Nephron (organoid): Measurements from ENCODE around the gene ETFDH.
"Not testable (repeated sequence)": the region's sequence is repeated elsewhere in the genome, so short reads cannot be mapped to it uniquely, and the experiment has no call there.

Experiments used
- H3K27ac Mint-ChIP-seq, 3 experiments: 2 replicates each; pipeline ENCODE4 v1.8.0; 2020; ENCODE audit warnings: mixed read lengths in 3 of 3, mild to moderate bottlenecking in 2 of 3, moderate library complexity in 1 of 3
- H3K27me3 Mint-ChIP-seq: 2 replicates; pipeline ENCODE4 v1.8.0; 2021; ENCODE audit warnings: low read depth, mild to moderate bottlenecking, moderate library complexity, mixed read lengths
- H3K36me3 Mint-ChIP-seq: 2 replicates; pipeline ENCODE4 v1.8.0; 2020; ENCODE audit warnings: low read depth, mixed read lengths
- H3K4me1 Mint-ChIP-seq: 2 replicates; pipeline ENCODE4 v1.8.0; 2020; ENCODE audit warnings: mixed read lengths
- H3K4me3 Mint-ChIP-seq, 3 experiments: 2 replicates each; pipeline ENCODE4 v1.8.0; 2020; ENCODE audit warnings: mild to moderate bottlenecking in 3 of 3, mixed read lengths in 3 of 3, moderate library complexity in 2 of 3
- H3K9me3 Mint-ChIP-seq: 2 replicates; pipeline ENCODE4 v1.8.0; 2020; ENCODE audit warnings: mixed read lengths
- TF ChIP-seq, protein P1 (sequence below), 3 experiments: fragments of 200-600 bp; sonication (generic); IDR thresholded peaks; one replicate each; pipeline ENCODE4 v1.5.0; 2021; ENCODE audit warnings: antibody characterized with exemption in 3 of 3; ENCODE audit not compliant: unreplicated experiment in 3 of 3

Gene ETFDH

DNA sequence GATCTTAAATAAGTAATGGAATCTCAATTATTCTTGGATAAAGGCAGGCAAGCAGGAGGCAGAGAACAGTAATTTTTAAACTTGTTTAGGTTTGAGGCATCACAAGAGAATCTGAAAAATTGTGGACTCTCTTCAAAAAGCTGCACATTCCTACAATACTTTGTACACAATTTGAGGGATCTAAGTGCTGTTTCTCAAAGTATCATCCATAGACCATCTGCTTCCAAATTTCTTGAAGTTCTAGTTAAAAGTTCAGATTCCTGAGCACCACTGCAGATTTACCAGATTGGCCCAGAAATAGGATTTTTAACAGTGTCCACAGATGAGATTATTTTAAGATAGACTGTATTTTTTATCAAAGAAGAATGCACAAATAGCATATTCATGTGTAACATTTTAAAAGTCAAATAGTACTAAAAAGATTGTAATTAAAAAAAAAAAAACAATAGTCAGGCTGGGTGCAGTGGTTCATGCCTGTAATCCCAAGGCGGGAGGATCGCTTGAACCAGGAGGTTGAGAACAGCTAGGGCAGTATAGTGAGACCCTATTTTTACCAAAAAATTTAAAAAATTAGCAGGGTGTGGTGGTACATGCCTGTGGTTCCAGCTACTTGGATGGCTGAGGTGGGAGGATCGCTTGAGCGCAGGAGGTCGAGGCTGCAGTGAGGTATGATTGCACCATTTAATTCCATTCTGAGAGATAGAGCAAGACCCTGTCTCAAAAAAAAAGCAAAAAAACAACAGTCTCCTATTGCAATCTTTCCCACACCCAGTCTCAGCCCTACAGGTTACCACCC lies 82.5 kb downstream of the ETFDH start:
- Mint-ChIP-seq H3K4me3 (no peak overlapping the region), H3K27me3 (no peaks in the 10 kb centered on the region), H3K9me3 (peaks cover 23% of the 10 kb centered on the region), H3K36me3 (peaks cover 5% of the 10 kb centered on the region), H3K4me1 (no peaks in the 10 kb centered on the region), H3K27ac (no peak overlapping the region)
- TF ChIP-seq, protein P1, sequence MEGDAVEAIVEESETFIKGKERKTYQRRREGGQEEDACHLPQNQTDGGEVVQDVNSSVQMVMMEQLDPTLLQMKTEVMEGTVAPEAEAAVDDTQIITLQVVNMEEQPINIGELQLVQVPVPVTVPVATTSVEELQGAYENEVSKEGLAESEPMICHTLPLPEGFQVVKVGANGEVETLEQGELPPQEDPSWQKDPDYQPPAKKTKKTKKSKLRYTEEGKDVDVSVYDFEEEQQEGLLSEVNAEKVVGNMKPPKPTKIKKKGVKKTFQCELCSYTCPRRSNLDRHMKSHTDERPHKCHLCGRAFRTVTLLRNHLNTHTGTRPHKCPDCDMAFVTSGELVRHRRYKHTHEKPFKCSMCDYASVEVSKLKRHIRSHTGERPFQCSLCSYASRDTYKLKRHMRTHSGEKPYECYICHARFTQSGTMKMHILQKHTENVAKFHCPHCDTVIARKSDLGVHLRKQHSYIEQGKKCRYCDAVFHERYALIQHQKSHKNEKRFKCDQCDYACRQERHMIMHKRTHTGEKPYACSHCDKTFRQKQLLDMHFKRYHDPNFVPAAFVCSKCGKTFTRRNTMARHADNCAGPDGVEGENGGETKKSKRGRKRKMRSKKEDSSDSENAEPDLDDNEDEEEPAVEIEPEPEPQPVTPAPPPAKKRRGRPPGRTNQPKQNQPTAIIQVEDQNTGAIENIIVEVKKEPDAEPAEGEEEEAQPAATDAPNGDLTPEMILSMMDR (IDR thresholded peaks at IDR 0.05; ENCODE audit: unreplicated experiment in 3 of 3): no peak

DNA sequence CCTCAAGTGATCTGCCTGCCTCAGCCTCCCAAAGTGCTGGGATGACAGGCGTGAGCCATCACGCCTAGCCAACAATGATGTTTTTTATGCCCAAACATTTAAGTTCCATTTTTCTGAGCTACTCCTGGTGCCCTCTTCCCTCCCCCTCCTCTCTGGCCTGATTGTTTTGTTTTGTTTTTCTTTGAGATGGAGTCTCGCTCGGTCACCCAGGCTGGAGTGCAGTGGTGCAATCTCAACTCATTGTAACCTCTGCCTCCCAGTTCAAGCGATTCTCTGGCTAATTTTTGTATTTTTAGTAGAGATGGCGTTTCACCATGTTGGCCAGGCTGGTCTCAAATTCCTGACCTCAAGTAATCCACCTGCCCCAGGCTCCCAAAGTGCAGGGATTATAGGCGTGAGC lies 83.7 kb downstream of the ETFDH start:
- not testable (repeated sequence) for H3K27me3 Mint-ChIP-seq, H3K27ac Mint-ChIP-seq, H3K4me3 Mint-ChIP-seq, H3K36me3 Mint-ChIP-seq, H3K4me1 Mint-ChIP-seq
- peaks cover 23% of the 10 kb centered on the region for H3K9me3 Mint-ChIP-seq

DNA sequence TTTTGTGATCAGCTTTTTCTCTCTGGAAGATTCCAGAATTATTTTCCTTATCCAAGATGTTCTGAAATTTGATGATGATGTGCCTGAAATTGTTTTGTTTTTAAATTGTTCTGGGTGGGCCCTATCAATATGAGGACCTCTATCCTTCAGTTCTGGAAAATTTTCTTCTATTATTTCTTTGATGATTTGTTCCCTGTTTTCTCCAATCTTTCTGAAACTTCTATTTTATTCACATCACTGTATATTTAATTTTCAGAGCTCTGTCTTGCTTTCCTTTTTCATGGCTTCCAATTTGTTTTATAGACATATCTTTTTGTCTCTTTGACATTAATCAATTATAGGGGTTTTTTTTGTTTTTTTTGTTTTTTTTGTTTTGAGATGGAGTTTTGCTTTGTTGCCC lies 84.5 kb downstream of the ETFDH start:
- H3K36me3 Mint-ChIP-seq: peaks cover 5% of the 10 kb centered on the region
- H3K4me3 Mint-ChIP-seq: no peak overlapping the region
- H3K9me3 Mint-ChIP-seq: peaks cover 23% of the 10 kb centered on the region
- H3K27me3 Mint-ChIP-seq: no peaks in the 10 kb centered on the region
- no peak overlapping the region for H3K27ac Mint-ChIP-seq
- H3K4me1 Mint-ChIP-seq: no peaks in the 10 kb centered on the region
- TF ChIP-seq, protein P1 (IDR thresholded peaks at IDR 0.05; ENCODE audit: unreplicated experiment in 3 of 3): no peak

DNA sequence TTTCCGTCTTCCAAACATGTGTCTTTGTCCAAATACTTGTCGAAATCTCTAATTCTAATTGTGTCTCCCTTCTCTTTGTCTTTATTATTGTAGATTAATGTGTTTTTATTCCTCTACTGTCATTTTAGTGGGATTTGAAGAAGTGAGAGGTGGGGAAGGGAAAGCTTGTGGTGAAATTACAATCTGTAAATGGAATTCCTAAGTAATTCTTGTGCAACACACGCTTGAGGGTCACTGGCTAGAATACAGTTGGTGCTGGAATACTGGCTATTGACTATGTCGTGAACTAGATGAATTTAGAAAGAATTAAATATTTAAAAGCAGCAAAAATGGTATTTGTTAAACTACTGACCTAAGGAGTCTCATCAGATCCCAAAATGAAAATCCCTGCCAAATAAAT lies 86.0 kb downstream of the ETFDH start:
- Mint-ChIP-seq H3K27me3 (no peaks in the 10 kb centered on the region), H3K27ac (no peak overlapping the region), H3K9me3 (peaks cover 23% of the 10 kb centered on the region), H3K4me1 (no peaks in the 10 kb centered on the region), H3K4me3 (no peak overlapping the region), H3K36me3 (peaks cover 5% of the 10 kb centered on the region)
- TF ChIP-seq, protein P1 (IDR thresholded peaks at IDR 0.05; ENCODE audit: unreplicated experiment in 3 of 3): no peak

DNA sequence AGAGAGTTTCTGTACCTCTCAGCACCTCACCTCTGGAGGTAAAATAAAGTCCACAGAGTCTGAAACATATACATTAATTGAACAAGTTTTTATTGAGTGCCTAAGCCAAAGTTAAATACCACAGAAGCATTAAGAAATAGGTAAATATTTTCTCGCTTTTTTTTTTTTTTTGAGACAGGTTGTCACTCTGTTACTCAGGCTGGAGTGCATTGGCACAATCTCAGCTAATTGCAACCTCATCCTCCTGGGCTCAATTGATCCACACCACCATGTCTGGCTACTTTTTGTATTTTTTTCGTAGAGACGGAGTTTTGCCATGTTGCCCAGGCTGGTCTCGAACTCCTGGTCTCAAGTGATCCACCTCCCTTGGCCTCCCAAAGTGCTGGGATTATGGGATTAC lies 86.6 kb downstream of the ETFDH start:
- Mint-ChIP-seq H3K4me1 (no peaks in the 10 kb centered on the region), H3K4me3 (no peak overlapping the region), H3K36me3 (peaks cover 5% of the 10 kb centered on the region), H3K9me3 (peaks cover 23% of the 10 kb centered on the region), H3K27ac (no peak overlapping the region), H3K27me3 (no peaks in the 10 kb centered on the region)
- TF ChIP-seq, protein P1 (IDR thresholded peaks at IDR 0.05; ENCODE audit: unreplicated experiment in 3 of 3): no peak
